K562 treated with DMSO at 1 percent for 4 hours (cell line): ENCODE results near the gene MAGED4. TPM values are rescaled to one million over a fixed set of nuclear protein-coding genes. Genes with fewer than 3 reads are reported as not detected.

Experiments
- total RNA-seq: library from RNA; unstranded; fragments of 300-600 nt; gene quantifications from 2 replicates; pipeline ENCODE4 v1.2.3, GENCODE V29; 2022; ENCODE audit not compliant: insufficient read depth

Gene MAGED4
- total RNA-seq: not detected in 2 replicates

GRCh38 chrX:52184440-52185077 lies at the start of gene MAGED4:
MAGED4 (plus strand) TSS chrX:52184888; CDS start chrX:52185923, 1,035 bp downstream.

Other genes with a start within 250 kb of the MAGED4 start
- gene MAGED4B, start 115.7 kb upstream of the MAGED4 start, total RNA-seq: not detected in 2 replicates
- gene XAGE2, start 184.1 kb downstream of the MAGED4 start, total RNA-seq: not detected in 2 replicates